ENCODE measurements around the gene GNA12.

Gene GNA12

DNA sequence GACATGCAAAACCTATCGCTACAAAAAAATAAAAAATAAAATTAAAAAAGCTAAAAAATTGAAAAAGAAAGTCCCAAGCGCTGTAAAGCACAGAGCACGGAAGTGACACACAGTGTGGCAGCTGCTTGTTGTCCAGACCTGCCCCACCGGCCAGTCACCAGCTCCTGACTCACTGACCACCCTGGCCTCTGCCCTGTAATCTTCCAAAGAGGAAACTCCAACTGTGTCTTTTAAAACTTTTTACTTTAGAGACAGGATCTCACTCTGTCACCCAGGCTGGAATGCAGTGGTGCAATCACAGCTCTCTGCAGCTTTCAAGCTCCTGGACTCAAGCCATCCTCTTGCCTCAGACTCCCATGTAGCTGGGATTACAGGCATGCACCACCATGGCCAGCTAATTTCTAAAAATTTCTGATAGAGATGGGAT is 23.6 kb downstream of the GNA12 start:
- H3K27ac ChIP-seq (ENCODE audit: low read depth, low read length), result no peak overlapping the region
- H4K20me1 ChIP-seq (ENCODE audit: low read depth, low read length), result peaks cover 8% of the 10 kb centered on the region; the same call in 1 of the 2 replicates
- TF ChIP-seq, protein P1, sequence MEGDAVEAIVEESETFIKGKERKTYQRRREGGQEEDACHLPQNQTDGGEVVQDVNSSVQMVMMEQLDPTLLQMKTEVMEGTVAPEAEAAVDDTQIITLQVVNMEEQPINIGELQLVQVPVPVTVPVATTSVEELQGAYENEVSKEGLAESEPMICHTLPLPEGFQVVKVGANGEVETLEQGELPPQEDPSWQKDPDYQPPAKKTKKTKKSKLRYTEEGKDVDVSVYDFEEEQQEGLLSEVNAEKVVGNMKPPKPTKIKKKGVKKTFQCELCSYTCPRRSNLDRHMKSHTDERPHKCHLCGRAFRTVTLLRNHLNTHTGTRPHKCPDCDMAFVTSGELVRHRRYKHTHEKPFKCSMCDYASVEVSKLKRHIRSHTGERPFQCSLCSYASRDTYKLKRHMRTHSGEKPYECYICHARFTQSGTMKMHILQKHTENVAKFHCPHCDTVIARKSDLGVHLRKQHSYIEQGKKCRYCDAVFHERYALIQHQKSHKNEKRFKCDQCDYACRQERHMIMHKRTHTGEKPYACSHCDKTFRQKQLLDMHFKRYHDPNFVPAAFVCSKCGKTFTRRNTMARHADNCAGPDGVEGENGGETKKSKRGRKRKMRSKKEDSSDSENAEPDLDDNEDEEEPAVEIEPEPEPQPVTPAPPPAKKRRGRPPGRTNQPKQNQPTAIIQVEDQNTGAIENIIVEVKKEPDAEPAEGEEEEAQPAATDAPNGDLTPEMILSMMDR (IDR thresholded peaks at IDR 0.05; ENCODE audit: insufficient read depth, low read length, poor library complexity, severe bottlenecking), result no peak
- TF ChIP-seq EZH2phosphoT487 (conservative IDR thresholded peaks at IDR 0.05; ENCODE audit: low read length), result no peak

DNA sequence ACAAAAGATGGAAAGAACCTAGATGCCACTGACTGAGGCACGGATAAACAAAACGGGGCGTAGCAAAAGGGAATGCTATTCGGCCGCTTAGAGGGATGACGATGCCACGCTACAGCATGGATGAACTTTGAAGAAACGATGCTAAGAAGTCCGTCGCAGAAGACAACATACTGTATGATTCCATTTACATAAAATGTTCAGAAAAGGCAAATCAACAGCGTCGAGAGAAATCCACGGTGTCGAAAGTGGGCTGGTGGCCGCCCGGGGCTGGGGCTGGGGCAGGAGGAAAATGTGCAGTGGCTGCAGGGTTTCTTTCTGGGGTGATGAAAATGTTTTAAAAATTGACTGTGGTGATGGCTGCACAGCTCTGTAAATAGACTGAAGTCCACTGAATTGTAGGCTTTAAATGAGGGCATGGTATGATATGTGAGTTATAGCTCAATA is 24.1 kb downstream of the GNA12 start:
- no peaks in the 10 kb centered on the region for H3K36me3 ChIP-seq (ENCODE audit: low read length)
- no peaks in the 10 kb centered on the region for H3K9me3 ChIP-seq (ENCODE audit: insufficient read depth, low read length)
- no peak overlapping the region for H3K4me2 ChIP-seq (ENCODE audit: low read depth, low read length, poor library complexity, severe bottlenecking)
- H3K9ac ChIP-seq (ENCODE audit: low read length), result no peak overlapping the region
- peaks cover 8% of the 10 kb centered on the region; the same call in 1 of the 2 replicates for H4K20me1 ChIP-seq (ENCODE audit: low read depth, low read length)
- no peaks in the 10 kb centered on the region for H3K9me2 ChIP-seq (replicated peaks; ENCODE audit: insufficient read depth, low read length)
- H3F3A ChIP-seq (ENCODE audit: insufficient read depth), result no peaks in the 10 kb centered on the region
- H3K27me3 ChIP-seq (ENCODE audit: low read length), result no peaks in the 10 kb centered on the region
- H3K27ac ChIP-seq (ENCODE audit: low read depth, low read length), result no peak overlapping the region
- H3K79me2 ChIP-seq (ENCODE audit: insufficient read depth, low read length), result no peaks in the 10 kb centered on the region
- H3K4me3 ChIP-seq (ENCODE audit: insufficient read depth, low read length, poor library complexity, severe bottlenecking), result no peak overlapping the region
- no peak overlapping the region for H2AFZ ChIP-seq (ENCODE audit: low read depth, low read length, severe bottlenecking)
- no peak for TF ChIP-seq EZH2phosphoT487 (conservative IDR thresholded peaks at IDR 0.05; ENCODE audit: low read length)
- TF ChIP-seq, protein P1 (IDR thresholded peaks at IDR 0.05; ENCODE audit: insufficient read depth, low read length, poor library complexity, severe bottlenecking), result no peak

More for the DNA sequence above, 23.6 kb downstream of the GNA12 start:
- H3K9ac ChIP-seq (ENCODE audit: low read length), result no peak overlapping the region
- H3K36me3 ChIP-seq (ENCODE audit: low read length), result no peaks in the 10 kb centered on the region
- no peaks in the 10 kb centered on the region for H3F3A ChIP-seq (ENCODE audit: insufficient read depth)
- H3K79me2 ChIP-seq (ENCODE audit: insufficient read depth, low read length), result no peaks in the 10 kb centered on the region
- H3K9me2 ChIP-seq (replicated peaks; ENCODE audit: insufficient read depth, low read length), result no peaks in the 10 kb centered on the region
- no peak overlapping the region for H3K4me2 ChIP-seq (ENCODE audit: low read depth, low read length, poor library complexity, severe bottlenecking)
- no peaks in the 10 kb centered on the region for H3K27me3 ChIP-seq (ENCODE audit: low read length)
- H3K9me3 ChIP-seq (ENCODE audit: insufficient read depth, low read length), result no peaks in the 10 kb centered on the region
- no peak overlapping the region for H2AFZ ChIP-seq (ENCODE audit: low read depth, low read length, severe bottlenecking)
- no peak overlapping the region for H3K4me3 ChIP-seq (ENCODE audit: insufficient read depth, low read length, poor library complexity, severe bottlenecking)

DNA sequence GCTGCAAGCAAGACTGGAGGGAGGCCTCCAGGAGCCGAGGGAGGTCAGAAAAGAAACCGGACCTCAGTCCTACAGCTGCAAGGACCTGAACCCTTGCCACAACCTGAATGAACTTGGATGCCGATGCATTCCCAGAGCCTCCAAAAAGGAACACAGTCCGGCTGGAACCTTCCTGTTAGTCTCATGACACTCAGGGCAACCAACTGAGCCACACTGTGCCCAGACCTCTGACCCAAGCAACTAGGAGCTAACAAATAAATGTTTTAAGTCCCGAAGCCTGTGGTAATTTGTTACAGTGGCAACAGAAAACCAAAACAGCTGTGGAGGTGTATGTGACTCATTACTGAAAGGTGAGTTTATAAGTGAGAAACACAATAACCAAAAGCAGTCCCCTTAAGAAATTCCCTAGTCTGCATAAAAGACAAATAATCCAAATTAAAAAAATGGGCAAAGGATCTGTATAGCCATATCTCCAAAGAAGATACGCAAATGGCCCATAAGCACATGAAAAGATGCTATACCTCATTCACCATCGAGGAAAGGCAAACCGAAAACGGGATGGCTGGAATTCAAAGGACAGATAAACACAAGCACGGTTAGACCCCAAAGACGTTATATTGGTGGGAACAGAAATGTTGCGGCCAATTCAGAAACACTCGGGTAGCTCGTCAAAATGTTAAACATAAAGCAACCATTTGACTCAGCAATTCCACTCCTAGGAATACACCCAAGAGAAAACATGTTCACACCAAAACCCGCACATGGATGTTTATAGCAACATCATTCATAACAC is 24.8 kb downstream of the GNA12 start:
- H4K20me1 ChIP-seq (ENCODE audit: low read depth, low read length), result peaks cover 8% of the 10 kb centered on the region; the same call in 1 of the 2 replicates
- H3K79me2 ChIP-seq (ENCODE audit: insufficient read depth, low read length), result no peaks in the 10 kb centered on the region
- no peaks in the 10 kb centered on the region for H3K9me3 ChIP-seq (ENCODE audit: insufficient read depth, low read length)
- H3K9ac ChIP-seq (ENCODE audit: low read length), result no peak overlapping the region
- no peak overlapping the region for H3K4me2 ChIP-seq (ENCODE audit: low read depth, low read length, poor library complexity, severe bottlenecking)
- H3K36me3 ChIP-seq (ENCODE audit: low read length), result no peaks in the 10 kb centered on the region
- H3K27me3 ChIP-seq (ENCODE audit: low read length), result no peaks in the 10 kb centered on the region
- no peaks in the 10 kb centered on the region for H3K9me2 ChIP-seq (replicated peaks; ENCODE audit: insufficient read depth, low read length)
- H3K27ac ChIP-seq (ENCODE audit: low read depth, low read length), result no peak overlapping the region
- TF ChIP-seq, protein P1 (IDR thresholded peaks at IDR 0.05; ENCODE audit: insufficient read depth, low read length, poor library complexity, severe bottlenecking), result no peak
- TF ChIP-seq EZH2phosphoT487 (conservative IDR thresholded peaks at IDR 0.05; ENCODE audit: low read length), result no peak
- no peak overlapping the region for H3K4me3 ChIP-seq (ENCODE audit: insufficient read depth, low read length, poor library complexity, severe bottlenecking)
- no peak overlapping the region for H2AFZ ChIP-seq (ENCODE audit: low read depth, low read length, severe bottlenecking)
- no peaks in the 10 kb centered on the region for H3F3A ChIP-seq (ENCODE audit: insufficient read depth)

Measured in SU-DHL-6 (cell line).